ENCODE results near the gene PDCL3.

The PDCL3 gene

DNA sequence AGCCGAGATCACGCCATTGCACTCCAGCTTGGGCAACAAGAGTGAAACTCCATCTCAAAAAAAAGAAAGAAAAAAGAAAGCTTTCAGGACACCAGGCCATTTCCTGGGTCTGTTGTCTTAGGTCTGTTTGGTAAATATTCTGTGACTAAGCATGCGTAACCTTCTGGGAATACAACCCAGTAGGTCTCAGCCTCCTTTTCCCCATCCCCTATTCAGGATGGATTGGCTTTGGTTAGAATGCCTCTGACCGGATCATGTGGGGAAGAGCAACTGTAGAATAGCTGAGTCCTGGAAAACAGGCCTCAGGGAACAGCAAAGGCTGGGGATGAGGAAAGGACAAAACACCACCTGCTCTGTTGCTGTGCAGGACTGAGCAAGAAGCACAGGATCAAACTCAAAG, 1.6 kb upstream of the PDCL3 start:
- DNase-seq: no peak

DNA sequence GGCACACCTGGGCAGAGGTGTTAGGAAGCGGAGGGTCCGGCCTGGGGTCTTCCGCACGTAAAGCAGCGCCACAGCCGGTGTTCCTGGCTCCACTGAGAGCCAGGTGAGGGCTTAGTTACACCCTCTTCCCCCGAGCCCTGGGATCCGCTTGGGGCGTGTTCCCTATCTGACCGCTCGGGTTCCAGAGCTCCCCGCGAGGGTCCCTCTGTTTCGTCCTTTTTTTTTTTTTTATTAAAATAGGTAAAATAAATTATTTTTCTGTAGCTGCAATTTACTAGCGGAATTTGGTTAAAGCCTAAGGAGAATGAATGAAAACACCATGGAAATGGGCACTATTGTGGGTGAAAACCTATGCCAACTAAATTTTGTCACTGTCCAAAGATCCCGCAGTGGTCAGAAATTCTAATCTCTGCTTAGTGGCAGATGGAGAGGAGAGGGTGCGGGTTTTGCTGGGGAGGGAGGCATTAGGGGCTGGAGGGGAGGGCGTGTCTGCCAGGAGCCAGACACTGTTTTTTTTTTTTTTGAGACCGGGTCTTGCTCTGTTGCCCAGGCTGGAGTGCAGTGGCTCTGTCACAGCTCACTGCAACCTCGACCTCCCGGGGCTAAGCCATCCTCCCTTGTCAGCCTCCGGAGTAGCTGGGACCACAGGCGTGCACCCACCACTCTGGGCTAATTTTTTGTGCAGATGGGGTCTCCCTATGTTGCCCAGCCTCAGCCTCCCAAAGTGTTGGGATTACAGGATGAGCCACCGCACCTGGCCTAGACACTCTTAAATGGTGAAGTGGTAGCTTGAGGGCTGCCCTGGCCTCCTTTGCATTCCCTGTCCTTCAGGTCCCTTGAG, 834 bp downstream of the PDCL3 start:
- no peak for DNase-seq

GRCh38 chr2:100568989-100569388, 6.2 kb downstream of the PDCL3 start:
- no peak for DNase-seq

- DNase-seq: no peak
Measured at GRCh38 chr2:100571668-100572067, 8.9 kb downstream of the PDCL3 start.

DNA sequence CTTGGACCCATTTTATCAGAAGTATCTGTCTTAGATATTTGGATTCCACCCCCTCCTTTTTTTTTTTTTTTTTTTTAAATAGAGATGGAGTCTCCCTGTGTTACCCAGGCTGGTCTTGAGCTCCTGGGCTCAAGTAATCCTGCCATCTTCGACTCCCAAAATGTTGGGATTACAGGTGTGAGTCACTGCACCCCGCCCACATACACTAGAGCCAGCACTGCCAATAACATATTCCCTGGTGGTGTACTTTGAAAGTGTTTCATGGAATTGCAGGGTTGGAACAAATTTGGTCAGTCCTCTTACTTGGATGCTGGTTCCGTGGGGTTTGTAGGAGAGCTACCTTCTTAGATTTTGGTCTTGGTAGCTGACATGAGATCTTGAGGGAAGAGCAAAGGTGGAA, 15.0 kb downstream of the PDCL3 start:
- DNase-seq: no peak

DNA sequence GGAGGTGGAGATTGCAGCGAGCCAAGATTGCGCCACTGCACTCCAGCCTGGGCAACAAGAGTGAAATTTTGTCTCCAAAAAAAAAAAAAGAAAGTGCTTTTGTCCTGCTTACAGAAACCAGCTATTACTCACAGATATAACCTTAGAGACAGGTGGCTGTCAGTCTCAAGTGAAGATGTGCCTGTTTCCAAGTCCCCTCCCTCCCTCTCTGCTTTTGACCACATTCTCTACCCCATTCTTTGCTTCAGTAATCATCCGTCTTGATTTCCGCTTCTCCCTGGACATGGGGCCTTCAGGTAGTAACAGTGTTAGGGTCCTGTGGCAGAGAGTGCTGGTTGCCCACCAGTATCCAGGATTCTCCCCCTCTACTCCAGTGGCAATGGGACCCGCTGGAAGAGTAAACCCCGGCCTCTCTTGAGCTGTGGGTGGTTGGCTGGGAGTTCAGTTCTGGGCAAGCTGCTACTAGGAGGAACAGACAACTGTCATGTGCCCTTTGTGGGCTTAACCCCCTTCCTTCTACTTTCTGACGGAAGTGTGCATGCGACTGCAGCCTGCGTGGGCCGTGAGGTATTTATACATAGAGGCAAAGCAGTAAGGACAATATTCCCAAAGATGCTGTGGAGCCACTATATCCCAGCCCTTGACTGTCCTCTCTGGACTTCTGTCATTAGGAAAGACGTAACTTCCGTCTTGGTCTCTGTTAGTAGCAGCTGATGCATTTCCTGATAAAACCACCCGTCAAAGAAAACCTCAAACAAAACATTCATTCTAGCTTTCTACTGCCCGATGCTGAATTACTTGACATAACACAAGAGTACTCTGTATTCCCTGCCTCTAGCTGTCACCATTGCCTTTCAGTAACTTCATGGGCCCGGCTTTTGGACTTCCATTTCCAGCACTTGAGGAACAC, 17.8 kb downstream of the PDCL3 start:
- DNase-seq: no peak

DNA sequence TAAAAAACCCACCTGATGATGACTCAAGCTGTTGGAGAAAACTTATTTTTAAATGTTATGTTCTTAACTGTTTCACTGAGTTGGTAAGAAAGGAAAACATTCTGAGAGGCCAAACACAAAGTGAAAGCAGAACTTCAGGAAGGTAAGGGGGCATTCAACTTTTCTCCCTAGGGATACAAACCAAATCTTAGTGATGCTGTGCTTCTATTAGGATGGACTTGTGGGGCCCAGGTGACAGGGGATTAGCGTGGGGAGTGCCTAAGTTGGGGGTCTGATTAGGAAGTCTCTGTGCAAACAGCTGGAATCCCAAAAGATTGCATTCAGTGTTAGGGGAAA, 18.5 kb downstream of the PDCL3 start:
- no peak for DNase-seq

DNA sequence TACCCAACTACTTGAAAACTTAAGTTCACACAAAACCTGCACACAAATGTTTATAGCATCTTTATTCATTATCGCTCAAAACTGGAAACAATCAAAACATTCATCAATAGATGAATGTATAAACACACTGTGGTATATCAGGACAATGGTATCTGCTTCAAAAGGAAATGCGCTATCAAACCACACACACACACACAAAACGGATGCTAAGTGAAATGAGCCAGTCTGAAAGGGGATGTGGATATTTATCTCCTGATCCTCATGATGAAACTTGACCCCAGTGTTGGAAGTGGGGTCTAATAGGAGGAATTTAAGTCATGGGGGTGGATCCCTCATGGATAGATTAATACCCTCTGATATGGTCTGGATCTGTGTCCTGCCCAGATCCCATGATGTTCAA, 22.0 kb downstream of the PDCL3 start:
- no peak for DNase-seq

DNA sequence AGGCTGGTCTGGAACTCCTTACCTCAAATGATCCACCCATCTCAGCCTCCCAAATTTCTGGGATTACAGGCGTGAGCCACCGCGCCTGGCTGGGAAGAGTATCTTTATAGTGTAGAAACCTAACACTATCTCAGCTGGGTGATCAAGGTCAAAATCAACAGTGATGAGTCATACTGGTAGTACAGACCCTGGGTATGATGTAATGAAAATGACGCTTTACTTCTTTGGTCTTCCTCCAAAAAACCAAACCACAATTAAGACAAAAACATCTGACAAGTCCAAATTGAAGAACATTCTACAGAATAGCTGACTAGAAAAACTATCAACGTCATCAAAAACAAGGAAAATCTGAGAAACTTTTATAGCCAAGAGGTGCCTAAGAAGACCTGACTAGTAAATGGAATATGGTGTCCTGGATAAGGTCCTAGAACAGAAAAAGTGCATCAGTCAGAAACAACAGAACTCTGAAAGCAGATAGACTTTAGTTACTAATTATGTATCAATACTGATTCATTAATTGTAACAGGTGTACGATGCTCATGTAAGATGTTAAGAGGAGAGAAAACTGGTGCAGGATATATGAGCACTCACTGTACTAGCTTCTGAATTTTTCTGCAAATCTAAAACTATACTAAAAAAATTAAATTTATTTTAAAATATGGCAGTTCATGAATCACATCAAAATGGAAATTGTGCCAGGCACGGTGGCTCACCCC, 25.4 kb downstream of the PDCL3 start:
- DNase-seq: peak; percentile 50

DNA sequence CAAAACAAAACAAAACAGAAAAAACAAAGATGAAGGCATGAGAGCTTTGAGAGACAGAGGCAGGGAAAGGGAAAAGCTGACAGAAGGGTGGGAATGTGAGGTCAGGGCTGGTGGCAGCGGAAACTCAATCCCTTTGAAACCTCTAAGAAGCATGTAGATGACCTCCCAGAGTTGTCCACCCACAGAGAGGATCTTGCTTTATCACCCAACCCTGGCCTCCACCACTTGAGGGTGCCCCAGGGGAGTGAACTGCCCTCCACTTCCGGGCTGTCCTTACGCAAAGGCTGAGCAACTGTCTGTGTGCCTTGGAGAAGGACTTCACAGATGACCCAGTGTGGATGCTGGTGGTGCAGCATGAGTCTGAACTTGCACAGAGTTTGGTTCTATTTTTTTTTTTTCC, 26.7 kb downstream of the PDCL3 start:
- no peak for DNase-seq

GRCh38 chr2:100592226-100592625, 29.4 kb downstream of the PDCL3 start:
- peak; percentile 14 for DNase-seq

DNA sequence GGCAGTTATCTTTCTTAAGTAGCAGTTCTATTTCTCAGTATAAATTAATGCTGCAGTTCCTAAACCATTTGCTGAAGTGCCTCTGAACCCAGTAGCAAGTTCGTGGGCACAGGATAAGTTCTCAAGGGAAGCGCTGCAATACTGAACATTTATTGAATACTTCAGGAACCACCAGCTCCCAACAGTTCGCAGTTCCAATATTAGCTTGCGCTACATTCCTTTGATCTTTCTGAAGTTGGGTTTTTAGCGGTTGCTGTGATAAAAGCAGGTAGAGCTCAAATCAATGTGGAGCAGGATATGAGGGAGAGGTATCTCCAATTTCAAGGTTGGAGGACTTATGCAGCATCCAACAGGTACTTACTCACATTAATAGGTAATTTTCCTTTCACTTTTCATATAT, 33.7 kb downstream of the PDCL3 start:
- DNase-seq: no peak

- DNase-seq: no peak
Measured at GRCh38 chr2:100599566-100599965, 36.8 kb downstream of the PDCL3 start.

- DNase-seq: no peak
Measured at GRCh38 chr2:100601661-100602060, 38.9 kb downstream of the PDCL3 start.

- DNase-seq: no peak
Measured at GRCh38 chr2:100603414-100603813, 40.6 kb downstream of the PDCL3 start.

GRCh38 chr2:100603948-100604633, 41.3 kb downstream of the PDCL3 start:
- DNase-seq: no peak

GRCh38 chr2:100606332-100606725, 43.5 kb downstream of the PDCL3 start:
- no peak for DNase-seq

- DNase-seq: peak; percentile 18
Measured at GRCh38 chr2:100606726-100607343, 44.0 kb downstream of the PDCL3 start.

- DNase-seq: peak; percentile 51
Measured at GRCh38 chr2:100610381-100610831, 47.6 kb downstream of the PDCL3 start.

- no peak for DNase-seq
Measured at GRCh38 chr2:100611079-100612029, 48.6 kb downstream of the PDCL3 start.

DNA sequence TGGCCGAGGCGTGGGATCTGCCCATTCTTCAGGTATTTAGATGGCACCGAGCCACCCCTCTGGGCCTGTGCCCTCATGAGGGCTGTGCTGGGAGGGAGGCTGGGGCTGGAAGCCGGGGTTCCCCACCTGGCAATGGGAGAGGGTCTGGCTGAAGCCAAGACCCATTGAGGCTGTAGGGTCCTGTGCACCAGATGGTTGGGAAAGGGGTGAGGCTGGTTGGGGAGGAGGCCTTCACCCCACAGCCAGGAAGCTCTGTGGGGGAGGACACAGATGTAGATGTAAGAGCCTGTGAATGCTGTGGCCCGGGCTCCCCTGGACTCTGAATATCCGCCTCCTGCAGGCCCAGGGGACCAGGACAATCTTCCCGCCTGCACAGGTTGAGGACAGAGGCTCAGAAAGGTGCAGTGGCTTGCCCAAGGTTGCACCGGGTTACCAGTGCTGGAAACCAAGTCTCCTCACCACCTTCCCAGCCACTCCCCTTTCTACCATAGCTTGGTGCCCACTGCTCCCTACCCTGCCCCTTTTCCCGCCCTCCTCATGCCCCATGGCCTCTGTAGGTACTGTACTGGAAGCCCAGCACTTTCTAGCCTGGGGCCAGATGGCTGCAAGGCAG, 49.7 kb downstream of the PDCL3 start:
- no peak for DNase-seq
